Hematopoietic multipotent progenitor cell treated with erythropoietin and hydrocortisone succinate and interleukin-3 and kit ligand, for 4 days (in vitro differentiated cells): ENCODE data around the gene SMU1.

ENCODE experiments used
- DNase-seq: peaks from one replicate; pipeline ENCODE4 v3.0.0-alpha.2; 2015

The SMU1 gene

DNA sequence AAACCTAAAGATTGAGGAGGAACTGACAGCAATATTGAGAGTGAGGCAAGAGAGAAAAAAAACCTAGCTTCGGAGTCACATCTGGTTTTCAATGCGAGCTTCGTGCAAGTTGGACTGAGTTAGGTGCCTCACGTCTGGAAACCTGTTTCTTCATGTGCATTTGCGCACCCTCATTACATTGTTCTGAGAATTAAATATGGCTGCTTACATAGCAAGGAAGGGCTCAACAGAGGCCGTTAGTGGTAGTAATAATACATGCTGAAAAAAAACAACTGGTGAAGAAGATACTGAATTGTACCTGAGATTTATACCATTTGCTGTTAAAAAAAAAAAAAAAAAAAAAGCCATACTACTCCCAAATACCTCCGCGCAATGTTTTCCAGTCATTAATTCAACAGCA lies 32.8 kb downstream of the SMU1 start:
- no peak for DNase-seq

- no peak for DNase-seq
These were observed 34.0 kb downstream of the SMU1 start for GRCh38 chr9:33042473-33042872.

GRCh38 chr9:33041432-33042188 lies 34.9 kb downstream of the SMU1 start:
- peak; percentile 29 for DNase-seq

DNA sequence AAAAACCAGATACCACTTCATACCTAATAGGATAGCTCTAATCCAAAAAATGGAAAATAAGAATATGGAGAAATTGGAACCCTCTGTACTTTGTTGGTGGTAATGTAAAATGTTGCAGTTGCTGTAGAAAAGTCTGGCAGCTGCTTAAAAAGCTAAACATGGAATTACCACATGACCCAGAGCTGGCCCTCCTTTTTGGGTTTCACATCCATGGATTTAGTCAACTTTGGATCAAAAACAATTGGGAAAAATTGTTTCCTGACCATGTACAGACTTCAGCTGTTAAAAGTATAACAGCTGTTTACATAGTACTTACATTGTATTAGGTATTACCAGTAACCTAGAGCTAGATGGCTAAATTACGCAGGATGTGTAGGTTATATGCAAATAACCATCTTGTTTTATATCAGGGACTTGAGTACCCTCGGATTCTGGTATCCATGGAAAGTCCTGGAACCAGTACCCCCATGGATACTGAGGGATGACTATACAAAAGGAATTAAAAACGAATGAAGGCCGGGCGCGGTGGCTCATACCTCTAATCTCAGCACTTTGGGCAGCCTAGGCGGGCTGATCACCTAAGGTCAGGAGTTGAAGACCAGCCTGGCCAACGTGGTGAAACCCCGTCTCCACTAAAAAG lies 35.6 kb downstream of the SMU1 start:
- DNase-seq, result no peak

DNA sequence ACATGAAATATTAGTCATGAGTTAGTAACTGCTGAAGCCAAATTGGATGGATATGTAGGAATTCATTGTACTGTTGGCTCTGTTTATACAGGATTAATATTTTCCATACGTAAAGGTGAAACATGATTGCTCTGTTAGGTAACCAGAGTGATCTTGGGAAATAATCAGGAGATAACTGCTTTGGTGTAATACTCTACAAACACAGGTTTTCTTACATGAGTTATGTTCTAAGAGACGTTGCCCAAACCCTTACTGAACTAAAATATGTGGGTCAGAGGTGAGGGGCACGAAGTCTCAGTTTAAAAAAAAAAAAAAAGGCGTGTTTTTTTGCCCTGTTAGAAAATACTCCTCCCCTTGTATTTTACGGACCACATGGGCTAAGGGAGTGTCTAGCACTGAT lies 43.6 kb downstream of the SMU1 start:
- DNase-seq, result no peak

GRCh38 chr9:33032292-33032691 lies 44.2 kb downstream of the SMU1 start:
- DNase-seq, result no peak

DNA sequence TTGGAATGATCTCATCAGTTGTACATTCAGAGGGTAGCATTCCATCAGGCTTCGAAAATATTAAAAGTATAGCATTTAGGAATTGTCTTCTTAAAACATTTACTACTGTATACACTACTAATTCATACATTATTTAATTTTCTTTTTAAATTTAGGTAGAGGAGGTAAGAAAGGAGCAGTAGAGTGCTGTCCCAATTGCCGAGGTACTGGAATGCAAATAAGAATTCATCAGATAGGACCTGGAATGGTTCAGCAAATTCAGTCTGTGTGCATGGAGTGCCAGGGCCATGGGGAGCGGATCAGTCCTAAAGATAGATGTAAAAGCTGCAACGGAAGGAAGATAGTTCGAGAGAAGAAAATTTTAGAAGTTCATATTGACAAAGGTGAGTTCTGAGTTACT lies 46.2 kb downstream of the SMU1 start:
- DNase-seq, result no peak

GRCh38 chr9:33029231-33029786 lies 47.2 kb downstream of the SMU1 start:
- DNase-seq, result peak; percentile 53

- DNase-seq, result peak; percentile 81
These were observed 50.7 kb downstream of the SMU1 start for GRCh38 chr9:33025572-33026342.

DNA sequence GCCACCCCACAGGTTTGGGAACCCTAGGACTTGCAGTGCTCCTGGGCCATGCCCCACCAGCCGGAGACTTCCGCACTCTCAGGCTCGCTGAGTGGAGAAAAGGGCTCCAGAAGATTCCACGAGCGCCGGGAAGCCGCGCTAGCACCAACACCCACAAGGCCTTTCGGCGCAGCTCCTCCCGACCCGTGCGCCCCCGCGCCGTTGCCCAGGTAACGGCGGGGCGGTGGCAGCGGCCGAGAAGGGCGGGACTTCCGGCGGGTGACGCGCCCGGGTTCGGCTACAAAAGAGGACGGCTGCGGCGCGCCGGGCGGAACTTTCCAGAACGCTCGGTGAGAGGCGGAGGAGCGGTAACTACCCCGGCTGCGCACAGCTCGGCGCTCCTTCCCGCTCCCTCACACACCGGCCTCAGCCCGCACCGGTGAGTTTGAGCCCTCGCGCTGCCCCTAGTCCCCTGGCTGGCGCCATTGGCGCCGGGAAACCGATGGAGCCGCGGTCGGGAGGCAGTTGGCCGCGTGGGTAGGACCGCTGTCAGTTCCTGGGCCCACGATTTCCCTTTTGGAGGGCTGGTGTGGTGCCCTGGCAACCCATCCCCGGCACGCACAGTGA lies 51.4 kb downstream of the SMU1 start, which contains the start of gene DNAJA1:
Gene DNAJA1, plus strand, starts transcription at position 308 of the 606 bp plus-strand sequence. CDS start 1,212 bp downstream, outside the sequence.
- peak; percentile 98 for DNase-seq

DNA sequence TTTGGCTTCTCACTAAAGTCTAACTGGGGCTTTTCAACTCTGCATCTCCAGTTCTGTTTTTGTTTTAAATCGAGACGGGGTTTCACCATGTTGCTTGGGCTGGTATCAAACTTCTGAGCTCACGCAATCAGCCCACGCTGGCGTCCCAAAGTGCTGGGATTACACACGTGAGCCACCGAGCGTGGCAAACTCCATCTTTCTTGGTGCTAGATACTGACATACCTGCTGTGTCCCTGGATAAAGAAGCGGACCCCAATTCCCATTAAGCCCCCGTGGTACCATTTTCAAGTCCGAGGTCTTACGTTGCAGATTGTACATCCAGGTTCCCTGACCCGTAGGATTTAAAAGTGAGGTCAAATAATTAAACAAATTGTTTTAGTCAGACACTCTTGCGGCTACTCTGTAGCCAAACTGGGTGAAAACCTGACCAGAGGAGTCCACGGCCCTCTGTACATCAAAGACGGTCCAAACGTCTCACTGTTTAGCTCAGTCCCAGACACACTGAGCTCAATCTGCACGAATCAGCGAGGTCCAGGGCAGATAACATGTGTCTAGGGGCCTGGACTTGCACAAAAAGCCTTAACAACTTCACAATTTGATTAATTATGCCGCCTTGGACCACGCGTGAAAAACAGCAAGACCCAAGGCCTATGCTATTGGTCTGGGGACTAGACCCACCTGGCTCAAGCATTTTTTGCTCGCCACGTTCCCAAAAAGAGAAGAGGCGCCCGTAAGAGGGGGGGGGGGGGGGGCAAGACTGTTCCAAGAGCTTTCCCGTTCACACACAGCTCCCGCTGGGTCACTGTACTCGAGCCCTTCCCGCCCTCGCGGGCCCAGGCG lies 52.1 kb downstream of the SMU1 start:
- peak; percentile 64 for DNase-seq

GRCh38 chr9:33023661-33024060 lies 52.8 kb downstream of the SMU1 start:
- DNase-seq, result no peak

GRCh38 chr9:33022755-33023154 lies 53.7 kb downstream of the SMU1 start:
- DNase-seq, result no peak

GRCh38 chr9:33022303-33022702 lies 54.2 kb downstream of the SMU1 start:
- DNase-seq, result no peak

GRCh38 chr9:33019797-33020196 lies 56.7 kb downstream of the SMU1 start:
- DNase-seq, result no peak

DNA sequence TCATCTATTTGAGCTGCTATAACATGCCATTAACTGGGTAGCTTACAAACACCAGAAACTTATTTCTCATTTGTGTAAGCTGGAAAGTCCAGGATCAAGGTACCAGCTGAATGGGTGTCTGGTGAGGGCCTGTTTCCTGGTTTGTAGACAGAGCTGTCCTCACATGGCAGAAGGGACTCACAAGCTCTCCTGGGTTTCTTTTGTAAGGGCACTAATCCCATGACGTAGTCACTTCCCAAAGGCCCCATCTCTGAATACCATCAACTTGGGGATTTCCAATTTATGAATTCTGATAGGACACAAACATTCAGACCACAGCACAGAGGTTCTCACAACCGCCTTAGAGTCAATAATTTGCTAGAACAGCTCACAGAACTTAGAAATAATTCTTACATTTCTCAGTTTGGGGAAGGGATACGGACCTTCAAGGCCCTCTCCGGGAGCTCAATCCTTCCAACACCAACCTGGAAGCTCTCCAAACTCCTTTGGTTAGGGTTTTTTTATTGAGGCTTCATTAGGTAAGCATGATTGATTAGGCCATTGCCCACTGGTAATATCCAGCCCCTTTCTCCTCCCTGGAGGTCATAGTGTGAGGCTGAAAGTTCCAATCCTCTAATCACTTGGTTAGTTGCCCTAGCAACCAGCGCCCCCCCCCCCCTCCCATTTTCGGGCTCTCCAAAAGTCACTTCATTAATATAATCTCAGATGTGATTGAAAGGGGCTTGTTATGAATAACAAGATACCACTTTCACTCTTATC lies 59.0 kb downstream of the SMU1 start:
- no peak for DNase-seq

DNA sequence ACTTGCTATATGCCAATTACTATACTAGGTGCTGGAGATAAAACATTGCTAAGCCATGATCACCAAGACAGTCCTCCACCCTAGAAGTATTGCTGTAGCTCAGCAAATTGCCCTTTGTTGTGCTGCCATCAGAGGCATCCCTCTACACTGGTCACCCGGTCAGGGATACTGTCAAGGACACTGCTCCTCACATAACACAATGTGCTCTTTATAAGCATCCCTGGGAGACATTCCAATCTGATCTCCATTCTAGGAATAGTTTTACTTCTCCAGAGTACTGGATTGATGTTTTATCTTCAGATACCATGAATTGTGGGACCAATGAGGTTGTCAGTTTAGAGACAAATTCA lies 61.8 kb downstream of the SMU1 start:
- no peak for DNase-seq

DNA sequence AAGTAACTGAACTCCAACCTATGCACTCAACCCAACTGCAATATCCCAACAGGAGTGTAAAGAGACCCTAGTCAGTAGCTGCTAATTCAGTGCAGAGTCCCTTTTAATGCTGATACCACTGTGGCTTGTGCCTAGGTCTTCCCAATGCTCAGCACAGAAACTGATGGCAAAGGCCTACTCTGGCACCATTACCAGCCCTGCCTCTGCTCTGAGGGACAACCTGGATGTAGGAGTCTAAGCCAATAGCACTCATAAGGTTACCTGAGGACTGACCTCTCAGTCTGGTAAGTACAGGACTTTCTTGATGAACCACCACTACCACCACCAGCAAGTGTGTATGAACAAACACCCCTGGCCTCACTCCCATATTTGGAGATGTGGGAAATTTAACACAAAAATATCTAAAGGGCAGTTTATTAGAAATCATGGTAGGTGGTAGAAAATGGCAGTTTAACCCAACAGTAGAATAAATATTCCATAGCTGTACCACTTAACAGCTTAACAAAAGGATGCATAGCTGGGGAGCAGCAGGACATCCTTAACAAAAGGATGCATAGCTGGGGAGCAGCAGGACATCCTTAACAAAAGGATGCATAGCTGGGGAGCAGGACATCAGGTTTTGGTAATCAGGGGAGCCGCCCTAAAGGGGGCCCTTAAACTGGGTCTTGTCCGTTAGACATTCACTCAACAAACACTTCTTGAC lies 62.4 kb downstream of the SMU1 start:
- DNase-seq, result no peak

GRCh38 chr9:33012328-33013069 lies 64.0 kb downstream of the SMU1 start:
- peak; percentile 17 for DNase-seq

DNA sequence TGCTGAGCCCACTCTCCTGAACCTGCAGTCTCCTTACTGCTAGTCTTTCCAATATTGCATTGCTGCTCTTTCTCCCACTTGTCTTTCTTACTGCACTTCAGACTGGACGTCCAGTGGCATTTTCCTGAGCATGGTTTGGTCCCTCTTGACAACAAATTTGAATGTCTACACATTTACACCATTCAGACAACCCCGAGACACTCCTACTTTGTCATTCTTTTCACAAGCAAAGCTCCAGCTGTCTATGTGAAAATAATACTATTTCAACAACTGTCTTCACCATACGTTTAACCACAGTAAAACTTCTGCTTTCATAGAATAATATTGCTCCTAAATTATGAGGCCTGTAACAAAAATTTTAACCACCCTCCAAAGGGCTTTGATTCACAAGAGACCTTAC lies 64.6 kb downstream of the SMU1 start:
- peak; percentile 25 for DNase-seq
